HL-60 (cell line): ENCODE measurements around the gene STUM.

Experiments
- GABPA ChIP-seq: IDR thresholded peaks from 2 replicates; pipeline ENCODE4 v1.6.1; 2012; ENCODE audit warnings: low read depth
- POLR2AphosphoS5 ChIP-seq: IDR thresholded peaks from 2 replicates; pipeline ENCODE4 v1.6.1; 2012; ENCODE audit warnings: low read depth
- REST ChIP-seq: IDR thresholded peaks from 2 replicates; pipeline ENCODE4 v1.6.1; 2012; ENCODE audit warnings: low read depth; ENCODE audit not compliant: insufficient replicate concordance
- SPI1 ChIP-seq: IDR thresholded peaks from 2 replicates; pipeline ENCODE4 v1.6.1; 2012; ENCODE audit warnings: low read depth, mild to moderate bottlenecking, borderline replicate concordance
- TF ChIP-seq, protein P1 (sequence below): IDR thresholded peaks from one replicate; pipeline ENCODE4 v1.5.1; 2011; ENCODE audit warnings: low read length, control low read depth, inconsistent platforms; ENCODE audit not compliant: insufficient read depth

DNA sequence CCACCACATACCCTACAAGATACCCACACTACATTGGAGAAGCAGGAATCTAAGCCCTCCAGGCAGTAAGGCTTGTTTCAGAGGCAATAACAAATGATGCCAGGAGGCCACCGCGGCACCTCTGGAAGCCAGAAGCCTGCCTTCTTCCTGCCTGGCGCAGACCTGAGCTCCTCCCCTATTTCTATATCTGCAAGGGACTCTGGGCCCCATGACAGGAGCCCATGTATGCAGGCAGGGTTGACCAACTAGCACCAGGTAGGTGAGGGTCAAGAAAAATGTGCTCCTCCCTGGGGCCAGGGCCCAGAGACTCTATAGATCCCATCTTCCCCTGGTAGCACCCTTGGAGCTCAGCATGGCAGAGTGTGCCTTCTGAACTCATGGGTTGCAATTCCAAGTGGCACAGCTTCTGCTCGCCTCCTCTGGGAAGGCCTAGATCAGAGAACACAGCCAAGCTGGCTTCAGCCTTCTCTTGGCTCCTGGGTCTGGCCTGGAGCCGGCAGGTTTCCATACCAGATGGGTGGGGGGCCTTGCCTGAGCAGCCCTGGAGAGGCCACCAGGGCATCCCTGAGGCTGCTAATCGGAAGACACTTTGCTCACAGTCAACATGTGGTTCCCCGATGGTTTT lies 85.1 kb downstream of the STUM start:
- TF ChIP-seq GABPA = no peak
- TF ChIP-seq SPI1 = no peak
- TF ChIP-seq, protein P1, sequence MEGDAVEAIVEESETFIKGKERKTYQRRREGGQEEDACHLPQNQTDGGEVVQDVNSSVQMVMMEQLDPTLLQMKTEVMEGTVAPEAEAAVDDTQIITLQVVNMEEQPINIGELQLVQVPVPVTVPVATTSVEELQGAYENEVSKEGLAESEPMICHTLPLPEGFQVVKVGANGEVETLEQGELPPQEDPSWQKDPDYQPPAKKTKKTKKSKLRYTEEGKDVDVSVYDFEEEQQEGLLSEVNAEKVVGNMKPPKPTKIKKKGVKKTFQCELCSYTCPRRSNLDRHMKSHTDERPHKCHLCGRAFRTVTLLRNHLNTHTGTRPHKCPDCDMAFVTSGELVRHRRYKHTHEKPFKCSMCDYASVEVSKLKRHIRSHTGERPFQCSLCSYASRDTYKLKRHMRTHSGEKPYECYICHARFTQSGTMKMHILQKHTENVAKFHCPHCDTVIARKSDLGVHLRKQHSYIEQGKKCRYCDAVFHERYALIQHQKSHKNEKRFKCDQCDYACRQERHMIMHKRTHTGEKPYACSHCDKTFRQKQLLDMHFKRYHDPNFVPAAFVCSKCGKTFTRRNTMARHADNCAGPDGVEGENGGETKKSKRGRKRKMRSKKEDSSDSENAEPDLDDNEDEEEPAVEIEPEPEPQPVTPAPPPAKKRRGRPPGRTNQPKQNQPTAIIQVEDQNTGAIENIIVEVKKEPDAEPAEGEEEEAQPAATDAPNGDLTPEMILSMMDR = no peak
- TF ChIP-seq REST = no peak
- TF ChIP-seq POLR2AphosphoS5 = no peak
